Activated CD8-positive, alpha-beta memory T cell treated with anti-CD3 and anti-CD28 coated beads for 48 hours (primary cell): ENCODE data around the gene UBAC2.

Experiments used
- DNase-seq, 3 experiments: peaks; one replicate each; pipeline ENCODE4 v3.0.0-alpha.2; 2020; ENCODE audit warnings: low read depth in 2 of 3, low spot score in 2 of 3

UBAC2 gene

GRCh38 chr13:99429670-99430069 is 229.0 kb downstream of the UBAC2 start:
- DNase-seq = no peak

GRCh38 chr13:99431927-99432608 is 231.4 kb downstream of the UBAC2 start:
- no peak for DNase-seq

GRCh38 chr13:99432609-99433542 is 232.2 kb downstream of the UBAC2 start:
- DNase-seq = peak in 2 of 3 experiments; percentile 81 to 92

GRCh38 chr13:99433543-99434075 is 233.0 kb downstream of the UBAC2 start:
- DNase-seq = no peak

- peak in 1 of 3 experiments; percentile 64 for DNase-seq
These were observed 233.7 kb downstream of the UBAC2 start for GRCh38 chr13:99434258-99434788.

- no peak for DNase-seq
These were observed 234.5 kb downstream of the UBAC2 start for GRCh38 chr13:99435116-99435515.

- DNase-seq = no peak
These were observed 235.3 kb downstream of the UBAC2 start for GRCh38 chr13:99435998-99436397.
